ENCODE measurements around the gene SMAD6.

SMAD6 gene

GRCh38 chr15:66748708-66749035 lies 46.6 kb downstream of the SMAD6 start:
- no peak overlapping the region for H3K4me3 ChIP-seq (ENCODE audit: low read length)
- H3K27ac ChIP-seq (ENCODE audit: low read length) = no peak overlapping the region
- no peak for DNase-seq (ENCODE audit: low read depth, low spot score)
- H3K4me1 ChIP-seq (ENCODE audit: control insufficient read depth, insufficient read depth, low read length) = peaks cover 21% of the 10 kb centered on the region
- no peaks in the 10 kb centered on the region for H3K9me3 ChIP-seq (ENCODE audit: control insufficient read depth, insufficient read depth, low read length)
- no peaks in the 10 kb centered on the region for H3K36me3 ChIP-seq (ENCODE audit: control insufficient read depth, insufficient read depth, low read length)
- WGBS (ENCODE audit: insufficient coverage, insufficient read length) = no CpG with 5 or more reads among the region's 3 CpGs
- H3K27me3 ChIP-seq (ENCODE audit: control insufficient read depth, insufficient read depth, low read length) = no peaks in the 10 kb centered on the region

GRCh38 chr15:66749841-66750575 lies 48.0 kb downstream of the SMAD6 start:
- DNase-seq (ENCODE audit: low read depth, low spot score) = no peak
- no peaks in the 10 kb centered on the region for H3K36me3 ChIP-seq (ENCODE audit: control insufficient read depth, insufficient read depth, low read length)
- H3K4me3 ChIP-seq (ENCODE audit: low read length) = no peak overlapping the region
- WGBS (ENCODE audit: insufficient coverage, insufficient read length) = no CpG with 5 or more reads among the region's 8 CpGs
- no peaks in the 10 kb centered on the region for H3K9me3 ChIP-seq (ENCODE audit: control insufficient read depth, insufficient read depth, low read length)
- H3K27me3 ChIP-seq (ENCODE audit: control insufficient read depth, insufficient read depth, low read length) = no peaks in the 10 kb centered on the region
- no peak overlapping the region for H3K27ac ChIP-seq (ENCODE audit: low read length)
- peaks cover 21% of the 10 kb centered on the region for H3K4me1 ChIP-seq (ENCODE audit: control insufficient read depth, insufficient read depth, low read length)

- Histone ChIP-seq H3K27ac (ENCODE audit: low read length) (no peak overlapping the region), H3K9me3 (ENCODE audit: control insufficient read depth, insufficient read depth, low read length) (no peaks in the 10 kb centered on the region), H3K4me1 (ENCODE audit: control insufficient read depth, insufficient read depth, low read length) (peaks cover 21% of the 10 kb centered on the region), H3K4me3 (ENCODE audit: low read length) (no peak overlapping the region), H3K27me3 (ENCODE audit: control insufficient read depth, insufficient read depth, low read length) (no peaks in the 10 kb centered on the region), H3K36me3 (ENCODE audit: control insufficient read depth, insufficient read depth, low read length) (no peaks in the 10 kb centered on the region)
- WGBS (ENCODE audit: insufficient coverage, insufficient read length) = no CpG with 5 or more reads among the region's 9 CpGs
- DNase-seq (ENCODE audit: low read depth, low spot score) = no peak
These were observed 48.6 kb downstream of the SMAD6 start for GRCh38 chr15:66750609-66751008.

- H3K4me3 ChIP-seq (ENCODE audit: low read length) = no peak overlapping the region
- peaks cover 15% of the 10 kb centered on the region for H3K4me1 ChIP-seq (ENCODE audit: control insufficient read depth, insufficient read depth, low read length)
- H3K9me3 ChIP-seq (ENCODE audit: control insufficient read depth, insufficient read depth, low read length) = no peaks in the 10 kb centered on the region
- H3K27me3 ChIP-seq (ENCODE audit: control insufficient read depth, insufficient read depth, low read length) = no peaks in the 10 kb centered on the region
- no CpG with 5 or more reads among the region's 7 CpGs for WGBS (ENCODE audit: insufficient coverage, insufficient read length)
- no peak for DNase-seq (ENCODE audit: low read depth, low spot score)
- H3K36me3 ChIP-seq (ENCODE audit: control insufficient read depth, insufficient read depth, low read length) = no peaks in the 10 kb centered on the region
- H3K27ac ChIP-seq (ENCODE audit: low read length) = no peak overlapping the region
These were observed 49.5 kb downstream of the SMAD6 start for GRCh38 chr15:66751579-66751978.

- Histone ChIP-seq H3K27ac (ENCODE audit: low read length) (no peak overlapping the region), H3K4me1 (ENCODE audit: control insufficient read depth, insufficient read depth, low read length) (peaks cover 13% of the 10 kb centered on the region), H3K27me3 (ENCODE audit: control insufficient read depth, insufficient read depth, low read length) (no peaks in the 10 kb centered on the region), H3K4me3 (ENCODE audit: low read length) (no peak overlapping the region), H3K9me3 (ENCODE audit: control insufficient read depth, insufficient read depth, low read length) (no peaks in the 10 kb centered on the region), H3K36me3 (ENCODE audit: control insufficient read depth, insufficient read depth, low read length) (no peaks in the 10 kb centered on the region)
- DNase-seq (ENCODE audit: low read depth, low spot score) = no peak
- no CpG with 5 or more reads among the region's 2 CpGs for WGBS (ENCODE audit: insufficient coverage, insufficient read length)
These were observed 50.0 kb downstream of the SMAD6 start for GRCh38 chr15:66752078-66752477.

- H3K4me1 ChIP-seq (ENCODE audit: control insufficient read depth, insufficient read depth, low read length) = peaks cover 10% of the 10 kb centered on the region
- no CpG with 5 or more reads among the region's 7 CpGs for WGBS (ENCODE audit: insufficient coverage, insufficient read length)
These were observed 51.8 kb downstream of the SMAD6 start for GRCh38 chr15:66753687-66754377.

GRCh38 chr15:66754789-66755188 lies 52.8 kb downstream of the SMAD6 start:
- Histone ChIP-seq H3K4me3 (ENCODE audit: low read length) (no peak overlapping the region), H3K27me3 (ENCODE audit: control insufficient read depth, insufficient read depth, low read length) (no peaks in the 10 kb centered on the region), H3K4me1 (ENCODE audit: control insufficient read depth, insufficient read depth, low read length) (peaks cover 10% of the 10 kb centered on the region), H3K9me3 (ENCODE audit: control insufficient read depth, insufficient read depth, low read length) (no peaks in the 10 kb centered on the region), H3K36me3 (ENCODE audit: control insufficient read depth, insufficient read depth, low read length) (no peaks in the 10 kb centered on the region), H3K27ac (ENCODE audit: low read length) (no peak overlapping the region)
- DNase-seq (ENCODE audit: low read depth, low spot score) = no peak
- WGBS (ENCODE audit: insufficient coverage, insufficient read length) = no CpG with 5 or more reads among the region's 1 CpG

More at GRCh38 chr15:66753687-66754377, 51.8 kb downstream of the SMAD6 start:
- no peaks in the 10 kb centered on the region for H3K27me3 ChIP-seq (ENCODE audit: control insufficient read depth, insufficient read depth, low read length)
- no peak overlapping the region for H3K27ac ChIP-seq (ENCODE audit: low read length)
- no peaks in the 10 kb centered on the region for H3K36me3 ChIP-seq (ENCODE audit: control insufficient read depth, insufficient read depth, low read length)
- no peak for DNase-seq (ENCODE audit: low read depth, low spot score)
- no peak overlapping the region for H3K4me3 ChIP-seq (ENCODE audit: low read length)
- no peaks in the 10 kb centered on the region for H3K9me3 ChIP-seq (ENCODE audit: control insufficient read depth, insufficient read depth, low read length)

GRCh38 chr15:66755298-66756068 lies 53.4 kb downstream of the SMAD6 start:
- WGBS (ENCODE audit: insufficient coverage, insufficient read length) = no CpG with 5 or more reads among the region's 7 CpGs
- H3K4me1 ChIP-seq (ENCODE audit: control insufficient read depth, insufficient read depth, low read length) = peaks cover 8% of the 10 kb centered on the region
- H3K27ac ChIP-seq (ENCODE audit: low read length) = no peak overlapping the region
- H3K27me3 ChIP-seq (ENCODE audit: control insufficient read depth, insufficient read depth, low read length) = no peaks in the 10 kb centered on the region
- DNase-seq (ENCODE audit: low read depth, low spot score) = no peak
- H3K4me3 ChIP-seq (ENCODE audit: low read length) = no peak overlapping the region
- H3K36me3 ChIP-seq (ENCODE audit: control insufficient read depth, insufficient read depth, low read length) = no peaks in the 10 kb centered on the region
- no peaks in the 10 kb centered on the region for H3K9me3 ChIP-seq (ENCODE audit: control insufficient read depth, insufficient read depth, low read length)

- WGBS (ENCODE audit: insufficient coverage, insufficient read length) = no CpG with 5 or more reads among the region's 6 CpGs
- Histone ChIP-seq H3K36me3 (ENCODE audit: control insufficient read depth, insufficient read depth, low read length) (no peaks in the 10 kb centered on the region), H3K4me3 (ENCODE audit: low read length) (no peak overlapping the region)
These were observed 54.3 kb downstream of the SMAD6 start for GRCh38 chr15:66756295-66756694.

GRCh38 chr15:66757030-66757429 lies 55.0 kb downstream of the SMAD6 start:
- no peak overlapping the region for H3K4me3 ChIP-seq (ENCODE audit: low read length)
- no CpG with 5 or more reads among the region's 12 CpGs for WGBS (ENCODE audit: insufficient coverage, insufficient read length)
- no peak overlapping the region for H3K27ac ChIP-seq (ENCODE audit: low read length)
- H3K27me3 ChIP-seq (ENCODE audit: control insufficient read depth, insufficient read depth, low read length) = no peaks in the 10 kb centered on the region
- no peaks in the 10 kb centered on the region for H3K9me3 ChIP-seq (ENCODE audit: control insufficient read depth, insufficient read depth, low read length)
- H3K36me3 ChIP-seq (ENCODE audit: control insufficient read depth, insufficient read depth, low read length) = no peaks in the 10 kb centered on the region
- DNase-seq (ENCODE audit: low read depth, low spot score) = no peak
- H3K4me1 ChIP-seq (ENCODE audit: control insufficient read depth, insufficient read depth, low read length) = peaks cover 1% of the 10 kb centered on the region; the same call in 1 of the 2 replicates

More at GRCh38 chr15:66756295-66756694, 54.3 kb downstream of the SMAD6 start:
- DNase-seq (ENCODE audit: low read depth, low spot score) = no peak
- no peaks in the 10 kb centered on the region for H3K9me3 ChIP-seq (ENCODE audit: control insufficient read depth, insufficient read depth, low read length)
- H3K27me3 ChIP-seq (ENCODE audit: control insufficient read depth, insufficient read depth, low read length) = no peaks in the 10 kb centered on the region
- H3K4me1 ChIP-seq (ENCODE audit: control insufficient read depth, insufficient read depth, low read length) = peaks cover 1% of the 10 kb centered on the region
- no peak overlapping the region for H3K27ac ChIP-seq (ENCODE audit: low read length)

All from iPS DF 6.9 (cell line).